CD8-positive, alpha-beta memory T cell (primary cell): Measurements from ENCODE around the gene LYPLA2. TPM values are rescaled to one million over a fixed set of nuclear protein-coding genes. Genes with fewer than 3 reads are reported as not detected.

Source experiments
- CTCF ChIA-PET: fragments of 350-600 bp; sonication (Branson Sonifier 250); formaldehyde crosslinking; loops from one replicate; lab custom pipeline; 2021; ENCODE audit warnings: antibody characterized with exemption; lab: Charles Lee
- POLR2A ChIA-PET: fragments of 350-600 bp; sonication (Branson Sonifier 250); formaldehyde crosslinking; loops from one replicate; lab custom pipeline; 2021; ENCODE audit warnings: antibody characterized with exemption; lab: Charles Lee
- DNase-seq, 5 donors: peaks; one replicate each; pipeline versions ENCODE4 v3.0.0 to v3.0.0-alpha.2; 2020 to 2022; ENCODE audit warnings: mixed read lengths in 1 of 5
- H3K27ac ChIP-seq: one replicate; pipeline ENCODE4 v1.7.0; 2013; ENCODE audit warnings: low read depth, mild to moderate bottlenecking, low read length, moderate library complexity
- H3K27me3 ChIP-seq: 2 replicates; pipeline ENCODE4 v1.7.0; 2013; ENCODE audit warnings: low read length, mild to moderate bottlenecking; ENCODE audit not compliant: insufficient read depth, poor library complexity, severe bottlenecking
- H3K36me3 ChIP-seq: 2 replicates; pipeline ENCODE4 v1.7.0; 2013; ENCODE audit warnings: mild to moderate bottlenecking, low read length, moderate library complexity; ENCODE audit not compliant: insufficient read depth
- H3K4me1 ChIP-seq: 2 replicates; pipeline ENCODE4 v1.7.0; 2013; ENCODE audit warnings: mild to moderate bottlenecking, low read length, moderate library complexity; ENCODE audit not compliant: insufficient read depth
- H3K4me3 ChIP-seq: 2 replicates; pipeline ENCODE4 v1.7.0; 2013; ENCODE audit warnings: mild to moderate bottlenecking, low read length
- H3K9me3 ChIP-seq: 2 replicates; pipeline ENCODE4 v1.7.0; 2013; ENCODE audit warnings: mild to moderate bottlenecking, low read length
- H3K27ac Mint-ChIP-seq, 8 donors: one replicate each; pipeline ENCODE4 v1.8.0; 2020 to 2021; ENCODE audit warnings: mixed read lengths in 8 of 8, mild to moderate bottlenecking in 6 of 8, inconsistent platforms in 3 of 8, moderate library complexity in 3 of 8
- H3K27me3 Mint-ChIP-seq, 2 donors: one replicate each; pipeline ENCODE4 v1.8.0; 2020 to 2021; ENCODE audit warnings: mixed read lengths in 2 of 2, mild to moderate bottlenecking in 1 of 2, moderate library complexity in 1 of 2
- H3K36me3 Mint-ChIP-seq, 3 donors: one replicate each; pipeline ENCODE4 v1.8.0; 2020 to 2021; ENCODE audit warnings: mixed read lengths in 3 of 3, inconsistent platforms in 1 of 3, mild to moderate bottlenecking in 1 of 3
- H3K4me1 Mint-ChIP-seq, 3 donors: one replicate each; pipeline ENCODE4 v1.8.0; 2020 to 2021; ENCODE audit warnings: mixed read lengths in 3 of 3, inconsistent platforms in 1 of 3, mild to moderate bottlenecking in 1 of 3
- H3K4me3 Mint-ChIP-seq, 7 donors: one replicate each; pipeline ENCODE4 v1.8.0; 2020 to 2021; ENCODE audit warnings: mixed read lengths in 7 of 7, mild to moderate bottlenecking in 6 of 7, moderate library complexity in 4 of 7, inconsistent platforms in 2 of 7
- H3K9me3 Mint-ChIP-seq, 5 donors: one replicate each; pipeline ENCODE4 v1.8.0; 2020 to 2022; ENCODE audit warnings: mixed read lengths in 5 of 5, mild to moderate bottlenecking in 3 of 5, moderate library complexity in 2 of 5, inconsistent platforms in 1 of 5
- polyA plus RNA-seq: library from polyadenylated mRNA; unstranded; fragments of 300-500 nt; fragmentation: Illumina TruSeq; gene quantifications from one replicate; pipeline ENCODE4 v1.2.3, GENCODE V29; 2021
- total RNA-seq, 2 experiments: library from RNA; stranded (reverse); gene quantifications; one replicate each; pipeline ENCODE4 v1.2.3, GENCODE V29; 2021

The LYPLA2 gene
- total and polyA plus RNA-seq, 3 experiments from 2014 or later: 99.9 to 109 (median 100) TPM

GRCh38 chr1:23798662-23799142 lies 7.8 kb downstream of the LYPLA2 start:
- H3K27me3 Mint-ChIP-seq: no peaks in the 10 kb centered on the region
- ChIA-PET POLR2A (interaction anchor here (0.9 to 2.6 kb wide), 2 partner anchors 20 to 27 kb away, joined by 4 to 10 read pairs; partner anchors contain the start of genes HMGCL and PITHD1), CTCF (interaction anchor here (1.3 kb wide), 2 partner anchors 10 to 118 kb away, joined by 3 to 4 read pairs; no protein-coding TSS in a partner anchor)
- H3K9me3 ChIP-seq: no peaks in the 10 kb centered on the region
- peaks cover 0 to 36% (median 0%) of the 10 kb centered on the region in 3 donors for H3K36me3 Mint-ChIP-seq
- peaks cover 13 to 24% (median 19%) of the 10 kb centered on the region in 3 donors for H3K4me1 Mint-ChIP-seq
- H3K4me1 ChIP-seq: peaks cover 20% of the 10 kb centered on the region
- no peaks in the 10 kb centered on the region for H3K9me3 Mint-ChIP-seq
- DNase-seq: no peak
- H3K27me3 ChIP-seq: no peaks in the 10 kb centered on the region
- H3K4me3 ChIP-seq: no peak overlapping the region
- H3K27ac Mint-ChIP-seq: peak overlapping the region in 5 of 8 donors; percentile 50 to 70 (median 57)
- no peaks in the 10 kb centered on the region for H3K36me3 ChIP-seq
- H3K4me3 Mint-ChIP-seq: peak overlapping the region; percentile 58 to 96 (median 91)
- H3K27ac ChIP-seq: no peak overlapping the region

GRCh38 chr1:23799255-23799569 lies 8.3 kb downstream of the LYPLA2 start:
- H3K27ac Mint-ChIP-seq: peak overlapping the region in 6 of 8 donors; percentile 43 to 82 (median 64)
- H3K36me3 ChIP-seq: no peaks in the 10 kb centered on the region
- no peaks in the 10 kb centered on the region for H3K27me3 ChIP-seq
- H3K27me3 Mint-ChIP-seq: no peaks in the 10 kb centered on the region
- ChIA-PET POLR2A (interaction anchor here (0.9 to 2.6 kb wide), 2 partner anchors 20 to 26 kb away, joined by 4 to 10 read pairs; partner anchors contain the start of genes HMGCL and PITHD1), CTCF (interaction anchor here (1.3 to 1.6 kb wide), 2 partner anchors 8 to 117 kb away, joined by 3 to 8 read pairs; partner anchors contain the start of gene LYPLA2)
- no peaks in the 10 kb centered on the region for H3K9me3 Mint-ChIP-seq
- H3K36me3 Mint-ChIP-seq: peaks cover 0 to 39% (median 0%) of the 10 kb centered on the region in 3 donors
- H3K4me3 Mint-ChIP-seq: peak overlapping the region; percentile 85 to 97 (median 91)
- H3K9me3 ChIP-seq: no peaks in the 10 kb centered on the region
- H3K27ac ChIP-seq: peak overlapping the region; percentile 85
- peak overlapping the region; percentile 70 for H3K4me3 ChIP-seq
- H3K4me1 ChIP-seq: peaks cover 20% of the 10 kb centered on the region
- H3K4me1 Mint-ChIP-seq: peaks cover 13 to 24% (median 19%) of the 10 kb centered on the region in 3 donors
- no peak for DNase-seq

GRCh38 chr1:23799570-23800399 lies 8.8 kb downstream of the LYPLA2 start:
- DNase-seq: peak in 1 of 5 donors; percentile 24
- peak overlapping the region; percentile 85 to 97 (median 91) for H3K4me3 Mint-ChIP-seq
- H3K27ac ChIP-seq: peak overlapping the region; percentile 85
- no peaks in the 10 kb centered on the region for H3K36me3 ChIP-seq
- H3K27ac Mint-ChIP-seq: peak overlapping the region; percentile 66 to 96 (median 90)
- H3K9me3 Mint-ChIP-seq: no peaks in the 10 kb centered on the region
- H3K4me1 ChIP-seq: peaks cover 20% of the 10 kb centered on the region
- H3K4me1 Mint-ChIP-seq: peaks cover 15 to 24% (median 19%) of the 10 kb centered on the region in 3 donors
- no peaks in the 10 kb centered on the region for H3K27me3 ChIP-seq
- H3K9me3 ChIP-seq: no peaks in the 10 kb centered on the region
- ChIA-PET POLR2A (interaction anchor here (0.6 to 2.9 kb wide), 6 partner anchors 8 to 242 kb away, joined by 3 to 20 read pairs (median 7); partner anchors contain the start of genes HMGCL, LYPLA2, PITHD1 and PNRC2), CTCF (interaction anchor here (1.6 to 1.8 kb wide), 2 partner anchors 8 to 28 kb away, joined by 4 to 8 read pairs; partner anchors contain the start of gene LYPLA2)
- H3K36me3 Mint-ChIP-seq: peaks cover 0 to 37% (median 0%) of the 10 kb centered on the region in 3 donors
- no peaks in the 10 kb centered on the region for H3K27me3 Mint-ChIP-seq
- H3K4me3 ChIP-seq: peak overlapping the region; percentile 70

- peak within 1 kb of the TSS; percentile 70 for H3K4me3 ChIP-seq
- H3K9me3 ChIP-seq: no peaks in the 10 kb centered on the region
- no peaks in the 10 kb centered on the region for H3K36me3 ChIP-seq
- peak; percentile 92 to 98 (median 95) for DNase-seq
- Mint-ChIP-seq H3K36me3 (peaks cover 0 to 38% (median 2%) of the 10 kb centered on the region in 3 donors), H3K27ac (peak within 1 kb of the TSS; percentile 84 to 96 (median 91)), H3K4me1 (peaks cover 14 to 24% (median 19%) of the 10 kb centered on the region in 3 donors), H3K27me3 (no peaks in the 10 kb centered on the region), H3K9me3 (no peaks in the 10 kb centered on the region), H3K4me3 (peak within 1 kb of the TSS; percentile 85 to 97 (median 91))
- no peaks in the 10 kb centered on the region for H3K27me3 ChIP-seq
- peak within 1 kb of the TSS; percentile 85 for H3K27ac ChIP-seq
- H3K4me1 ChIP-seq: peaks cover 20% of the 10 kb centered on the region
- POLR2A ChIA-PET: interaction anchor here (0.6 to 2.9 kb wide), 8 partner anchors 9 to 241 kb away, joined by 3 to 20 read pairs (median 4); partner anchors contain the start of genes HMGCL, LYPLA2, PITHD1 and PNRC2
- CTCF ChIA-PET: interaction anchor here (0.6 to 1.8 kb wide), 6 partner anchors 9 to 29 kb away, joined by 4 to 16 read pairs (median 4); partner anchors contain the start of genes LYPLA2 and PITHD1
Observed at GRCh38 chr1:23800400-23801337, 9.7 kb downstream of the LYPLA2 start, which contains the start of gene GALE. Gene GALE, minus strand, starts transcription at chr1:23800754. Its CDS starts 1,747 bp downstream, at chr1:23799007.

- Histone ChIP-seq H3K9me3 (no peaks in the 10 kb centered on the region), H3K36me3 (no peaks in the 10 kb centered on the region), H3K4me1 (peaks cover 20% of the 10 kb centered on the region), H3K27ac (peak overlapping the region; percentile 85), H3K4me3 (peak overlapping the region; percentile 70), H3K27me3 (no peaks in the 10 kb centered on the region)
- no peaks in the 10 kb centered on the region for H3K9me3 Mint-ChIP-seq
- ChIA-PET CTCF (interaction anchor here (0.6 to 1.8 kb wide), 5 partner anchors 9 to 29 kb away, joined by 4 to 16 read pairs (median 4); partner anchors contain the start of gene PITHD1), POLR2A (interaction anchor here (0.6 to 2.9 kb wide), 5 partner anchors 8 to 28 kb away, joined by 3 to 20 read pairs (median 5); partner anchors contain the start of genes HMGCL and LYPLA2)
- no peaks in the 10 kb centered on the region for H3K27me3 Mint-ChIP-seq
- no peak for DNase-seq
- H3K4me3 Mint-ChIP-seq: peak overlapping the region; percentile 85 to 97 (median 91)
- peak overlapping the region; percentile 84 to 92 (median 88) for H3K27ac Mint-ChIP-seq
- H3K36me3 Mint-ChIP-seq: peaks cover 0 to 36% (median 2%) of the 10 kb centered on the region in 3 donors
- peaks cover 14 to 24% (median 19%) of the 10 kb centered on the region in 3 donors for H3K4me1 Mint-ChIP-seq
Observed at GRCh38 chr1:23801338-23801748, 10.4 kb downstream of the LYPLA2 start.

GRCh38 chr1:23801876-23802275 lies 10.9 kb downstream of the LYPLA2 start:
- ChIA-PET CTCF (interaction anchor here (1.4 to 1.7 kb wide), 4 partner anchors 8 to 23 kb away, joined by 4 to 16 read pairs (median 5); partner anchors contain the start of gene PITHD1), POLR2A (interaction anchor here (0.6 to 2.9 kb wide), 5 partner anchors 8 to 37 kb away, joined by 3 to 20 read pairs (median 5); partner anchors contain the start of genes HMGCL and LYPLA2)
- H3K4me1 ChIP-seq: peaks cover 20% of the 10 kb centered on the region
- peaks cover 0 to 35% (median 2%) of the 10 kb centered on the region in 3 donors for H3K36me3 Mint-ChIP-seq
- H3K4me1 Mint-ChIP-seq: peaks cover 14 to 24% (median 19%) of the 10 kb centered on the region in 3 donors
- no peaks in the 10 kb centered on the region for H3K27me3 ChIP-seq
- DNase-seq: no peak
- no peak overlapping the region for H3K4me3 ChIP-seq
- H3K27ac Mint-ChIP-seq: peak overlapping the region; percentile 51 to 90 (median 82)
- no peaks in the 10 kb centered on the region for H3K27me3 Mint-ChIP-seq
- H3K27ac ChIP-seq: no peak overlapping the region
- peak overlapping the region; percentile 4 to 96 (median 59) for H3K4me3 Mint-ChIP-seq
- no peaks in the 10 kb centered on the region for H3K36me3 ChIP-seq
- H3K9me3 Mint-ChIP-seq: no peaks in the 10 kb centered on the region
- H3K9me3 ChIP-seq: no peaks in the 10 kb centered on the region
